HG03442 (cell line): ENCODE data around the gene IFITM2.
"Not testable (repeated sequence)": the region's sequence is repeated elsewhere in the genome, so short reads cannot be mapped to it uniquely, and the experiment has no call there.

Source experiments
- ATAC-seq: cut with Tn5 transposase; IDR thresholded peaks from one replicate; pipeline ENCODE4 v1.9.1; 2021; ENCODE audit warnings: mild to moderate bottlenecking, moderate library complexity; ENCODE audit not compliant: unreplicated experiment

The IFITM2 gene

GRCh38 chr11:306645-307371, 808 bp upstream of the IFITM2 start:
- ATAC-seq: no peak

- ATAC-seq: not testable (repeated sequence)
Measured at GRCh38 chr11:308740-309665, 1.4 kb downstream of the IFITM2 start.

GRCh38 chr11:309979-310572, 2.5 kb downstream of the IFITM2 start:
- ATAC-seq: not testable (repeated sequence)

GRCh38 chr11:311013-311748, 3.6 kb downstream of the IFITM2 start:
- ATAC-seq: peak; percentile 36

- ATAC-seq: no peak
Measured at GRCh38 chr11:312092-312816, 4.6 kb downstream of the IFITM2 start.

- no peak for ATAC-seq
Measured at GRCh38 chr11:313304-313786, 5.7 kb downstream of the IFITM2 start.

- ATAC-seq: no peak
Measured at GRCh38 chr11:313787-314553, 6.4 kb downstream of the IFITM2 start, which contains the start of gene IFITM1. TSS of gene IFITM1 (plus strand) at chr11:314040. CDS start at chr11:314171, 131 bp downstream.

- ATAC-seq: not testable (repeated sequence)
Measured at GRCh38 chr11:314554-314875, 6.9 kb downstream of the IFITM2 start.

GRCh38 chr11:315051-315481, 7.5 kb downstream of the IFITM2 start:
- no peak for ATAC-seq

- ATAC-seq: no peak
Measured at GRCh38 chr11:315516-315994, 7.9 kb downstream of the IFITM2 start.

- ATAC-seq: no peak
Measured at GRCh38 chr11:316031-316701, 8.6 kb downstream of the IFITM2 start.

GRCh38 chr11:316891-317301, 9.3 kb downstream of the IFITM2 start:
- no peak for ATAC-seq

GRCh38 chr11:317668-318404, 10.2 kb downstream of the IFITM2 start:
- not testable (repeated sequence) for ATAC-seq

GRCh38 chr11:318405-319120, 10.9 kb downstream of the IFITM2 start:
- ATAC-seq: peak; percentile 32

GRCh38 chr11:319121-319887, 11.7 kb downstream of the IFITM2 start:
- ATAC-seq: not testable (repeated sequence)

- ATAC-seq: not testable (repeated sequence)
Measured at GRCh38 chr11:319888-320273, 12.3 kb downstream of the IFITM2 start.
